IPS-15b (cell line): ENCODE data around the gene RNU1-4.
"Not testable (repeated sequence)": the region's sequence is repeated elsewhere in the genome, so short reads cannot be mapped to it uniquely, and the experiment has no call there.

Experiments used
- H3K27me3 ChIP-seq: one replicate; pipeline ENCODE4 v1.6.1; 2013; ENCODE audit warnings: low read length; ENCODE audit not compliant: control insufficient read depth, insufficient read depth
- H3K36me3 ChIP-seq: one replicate; pipeline ENCODE4 v1.6.1; 2013; ENCODE audit warnings: low read length; ENCODE audit not compliant: control insufficient read depth, insufficient read depth
- H3K4me1 ChIP-seq: one replicate; pipeline ENCODE4 v1.6.1; 2013; ENCODE audit warnings: mild to moderate bottlenecking, low read length; ENCODE audit not compliant: control insufficient read depth, insufficient read depth
- H3K4me3 ChIP-seq: one replicate; pipeline ENCODE4 v1.5.1; 2013; ENCODE audit warnings: low read depth, low read length
- H3K9ac ChIP-seq: one replicate; pipeline ENCODE4 v1.6.1; 2013; ENCODE audit warnings: low read depth, mild to moderate bottlenecking, low read length
- H3K9me3 ChIP-seq: one replicate; pipeline ENCODE4 v1.6.1; 2013; ENCODE audit warnings: mild to moderate bottlenecking, low read length; ENCODE audit not compliant: control insufficient read depth, insufficient read depth

RNU1-4 gene

DNA sequence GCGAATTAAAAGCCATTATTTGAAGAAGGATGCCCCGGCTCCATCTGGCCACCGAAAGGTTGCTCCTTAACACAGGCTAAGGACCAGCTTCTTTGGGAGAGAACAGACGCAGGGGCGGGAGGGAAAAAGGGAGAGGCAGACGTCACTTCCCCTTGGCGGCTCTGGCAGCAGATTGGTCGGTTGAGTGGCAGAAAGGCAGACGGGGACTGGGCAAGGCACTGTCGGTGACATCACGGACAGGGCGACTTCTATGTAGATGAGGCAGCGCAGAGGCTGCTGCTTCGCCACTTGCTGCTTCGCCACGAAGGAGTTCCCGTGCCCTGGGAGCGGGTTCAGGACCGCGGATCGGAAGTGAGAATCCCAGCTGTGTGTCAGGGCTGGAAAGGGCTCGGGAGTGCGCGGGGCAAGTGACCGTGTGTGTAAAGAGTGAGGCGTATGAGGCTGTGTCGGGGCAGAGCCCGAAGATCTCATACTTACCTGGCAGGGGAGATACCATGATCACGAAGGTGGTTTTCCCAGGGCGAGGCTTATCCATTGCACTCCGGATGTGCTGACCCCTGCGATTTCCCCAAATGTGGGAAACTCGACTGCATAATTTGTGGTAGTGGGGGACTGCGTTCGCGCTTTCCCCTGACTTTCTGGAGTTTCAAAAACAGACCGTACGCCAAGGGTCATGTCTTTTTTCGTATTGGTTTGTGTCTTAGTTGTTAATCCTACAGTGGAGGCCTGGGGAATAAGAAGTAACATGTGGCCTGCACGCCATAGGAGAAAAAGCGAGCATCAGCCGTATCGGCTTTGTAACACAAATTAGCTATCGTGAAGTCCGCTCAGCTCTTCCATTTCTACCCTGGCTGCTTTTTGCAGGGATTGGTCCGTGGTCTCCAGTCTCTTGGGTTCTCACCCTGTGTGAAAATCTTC, at the start of gene RNU1-4:
TSS of gene RNU1-4 (plus strand) at position 470 of the 918 bp plus-strand sequence.
- not testable (repeated sequence) for H3K4me1 ChIP-seq, H3K9ac ChIP-seq, H3K4me3 ChIP-seq

GRCh38 chr1:16690971-16691682, 49.2 kb upstream of the RNU1-4 start:
- not testable (repeated sequence) for H3K9me3 ChIP-seq, H3K4me3 ChIP-seq, H3K27me3 ChIP-seq, H3K9ac ChIP-seq, H3K4me1 ChIP-seq, H3K36me3 ChIP-seq

More for the DNA sequence above, at the start of gene RNU1-4:
- not testable (repeated sequence) for H3K9me3 ChIP-seq, H3K36me3 ChIP-seq, H3K27me3 ChIP-seq

DNA sequence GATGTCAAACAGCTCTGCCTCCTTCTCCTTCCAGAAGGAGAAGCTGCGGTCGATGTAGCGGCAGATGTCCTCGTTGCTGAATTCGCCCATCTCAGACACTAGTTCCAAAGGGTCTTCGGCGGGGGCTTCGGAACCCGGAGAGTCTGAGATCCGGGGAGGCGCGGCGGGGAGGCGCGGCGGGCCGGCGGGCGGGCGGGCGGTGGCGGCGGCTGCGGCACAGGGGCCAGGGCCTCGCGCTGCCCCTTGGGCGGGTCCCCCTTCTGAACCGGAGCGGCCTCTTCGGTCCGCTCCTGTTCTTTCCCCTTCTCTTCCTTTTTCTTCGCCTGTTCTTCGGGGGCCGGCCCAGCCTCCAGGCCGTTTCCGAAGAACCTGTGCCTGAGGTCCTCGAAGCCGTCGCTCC, 48.0 kb upstream of the RNU1-4 start:
- not testable (repeated sequence) for H3K9ac ChIP-seq, H3K4me1 ChIP-seq, H3K27me3 ChIP-seq, H3K4me3 ChIP-seq, H3K36me3 ChIP-seq, H3K9me3 ChIP-seq

DNA sequence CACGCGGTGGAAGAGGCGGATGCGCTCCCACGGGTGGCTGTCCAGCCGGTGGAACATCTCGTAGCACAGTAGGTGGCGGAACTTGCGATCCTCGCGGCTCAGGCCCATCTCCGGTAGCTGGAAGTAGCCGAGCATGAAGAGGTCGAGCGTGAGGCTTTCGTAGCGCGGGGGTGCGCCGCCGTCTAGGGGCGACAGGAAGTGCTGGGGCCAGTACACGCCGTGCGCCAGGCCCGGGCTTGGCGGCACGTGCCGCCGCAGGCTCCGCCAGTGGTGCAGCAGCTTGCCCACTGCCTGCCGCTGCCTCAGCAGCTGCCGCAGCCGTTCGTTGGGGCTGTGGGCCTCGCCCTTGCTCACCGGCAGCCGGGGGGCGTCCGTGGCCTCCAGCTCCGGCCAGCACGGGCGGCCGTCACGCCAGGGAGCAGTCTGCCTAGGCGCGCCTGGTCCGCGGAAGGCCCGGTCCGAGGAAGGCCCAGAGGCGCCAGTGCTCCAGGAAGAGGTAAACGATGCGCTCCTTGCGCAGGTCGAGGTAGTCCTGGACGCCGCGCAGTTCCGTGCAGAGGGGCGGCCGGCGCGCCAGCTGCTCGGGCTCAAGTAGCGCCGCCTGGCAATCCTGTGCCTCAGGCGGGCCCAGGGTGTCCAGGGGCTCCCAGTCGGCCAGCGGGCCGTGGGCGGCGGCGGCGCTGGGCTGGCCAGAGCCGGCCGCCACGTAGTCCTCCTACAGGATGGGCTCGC, 47.4 kb upstream of the RNU1-4 start:
- not testable (repeated sequence) for H3K4me1 ChIP-seq, H3K27me3 ChIP-seq, H3K36me3 ChIP-seq, H3K9me3 ChIP-seq, H3K4me3 ChIP-seq, H3K9ac ChIP-seq

DNA sequence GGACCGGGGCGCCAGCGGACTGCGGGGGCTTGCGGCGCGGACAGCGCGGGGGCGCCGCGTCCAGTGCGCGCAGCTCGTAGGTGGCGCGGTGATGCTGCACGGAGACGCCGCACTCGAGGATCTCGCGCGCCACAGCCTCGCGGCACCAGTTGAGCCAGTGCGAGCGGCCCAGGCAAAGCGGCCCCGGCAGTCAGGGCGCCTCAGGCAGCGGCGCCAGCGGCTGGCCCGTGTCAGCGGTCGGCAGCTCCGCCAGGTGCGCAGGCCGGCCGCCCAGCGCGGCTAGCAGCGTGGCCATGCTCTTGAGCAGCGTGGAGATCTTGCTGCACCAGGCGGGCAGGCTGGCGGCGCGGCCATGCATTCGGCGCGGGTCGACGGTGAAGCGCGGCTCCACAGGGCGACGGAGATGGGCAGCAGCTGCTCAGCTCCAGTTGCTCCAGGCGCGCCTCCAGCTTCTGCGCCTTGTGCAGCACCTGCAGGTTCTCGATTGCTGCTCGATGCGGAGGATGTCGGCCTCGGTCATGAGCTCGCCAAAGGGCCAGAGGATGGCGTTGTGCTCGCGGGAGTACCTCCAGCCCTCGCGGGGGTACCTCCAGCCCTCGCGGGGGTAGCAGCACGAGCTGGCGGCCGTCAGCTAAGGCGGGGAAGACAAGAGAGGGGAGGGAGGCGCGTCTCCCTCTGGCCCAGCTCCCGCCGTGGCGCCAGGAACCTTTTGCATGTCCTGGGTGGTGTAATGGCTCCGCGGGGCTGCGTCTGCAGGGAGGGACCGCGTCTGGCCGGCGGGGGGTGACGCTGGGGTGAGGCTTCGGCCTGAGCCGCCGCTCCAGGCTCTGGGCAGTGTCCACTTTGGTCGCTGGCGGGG, 46.6 kb upstream of the RNU1-4 start:
- not testable (repeated sequence) for H3K27me3 ChIP-seq, H3K9me3 ChIP-seq, H3K4me3 ChIP-seq, H3K9ac ChIP-seq, H3K4me1 ChIP-seq, H3K36me3 ChIP-seq

DNA sequence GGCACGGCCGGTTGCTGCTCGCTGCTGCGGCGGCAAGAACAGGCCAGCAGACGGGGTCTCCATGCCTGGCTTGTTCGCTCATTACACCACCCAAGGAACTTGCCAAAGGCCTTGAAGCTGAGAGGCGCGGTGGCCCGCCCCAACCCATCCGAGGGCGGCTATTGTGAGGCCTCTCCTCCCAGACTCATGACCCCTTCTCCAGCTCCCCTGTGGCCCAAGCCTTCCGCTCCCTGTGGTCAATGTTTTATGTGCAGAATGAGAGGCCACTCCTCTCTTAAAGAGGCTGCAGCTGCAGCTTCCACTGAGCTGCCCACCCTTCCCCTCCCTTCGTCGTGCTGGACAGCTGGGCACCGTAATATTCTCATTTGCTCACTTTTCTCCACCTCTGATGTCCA, 46.0 kb upstream of the RNU1-4 start:
- not testable (repeated sequence) for H3K9me3 ChIP-seq, H3K4me3 ChIP-seq, H3K9ac ChIP-seq, H3K27me3 ChIP-seq, H3K36me3 ChIP-seq, H3K4me1 ChIP-seq

DNA sequence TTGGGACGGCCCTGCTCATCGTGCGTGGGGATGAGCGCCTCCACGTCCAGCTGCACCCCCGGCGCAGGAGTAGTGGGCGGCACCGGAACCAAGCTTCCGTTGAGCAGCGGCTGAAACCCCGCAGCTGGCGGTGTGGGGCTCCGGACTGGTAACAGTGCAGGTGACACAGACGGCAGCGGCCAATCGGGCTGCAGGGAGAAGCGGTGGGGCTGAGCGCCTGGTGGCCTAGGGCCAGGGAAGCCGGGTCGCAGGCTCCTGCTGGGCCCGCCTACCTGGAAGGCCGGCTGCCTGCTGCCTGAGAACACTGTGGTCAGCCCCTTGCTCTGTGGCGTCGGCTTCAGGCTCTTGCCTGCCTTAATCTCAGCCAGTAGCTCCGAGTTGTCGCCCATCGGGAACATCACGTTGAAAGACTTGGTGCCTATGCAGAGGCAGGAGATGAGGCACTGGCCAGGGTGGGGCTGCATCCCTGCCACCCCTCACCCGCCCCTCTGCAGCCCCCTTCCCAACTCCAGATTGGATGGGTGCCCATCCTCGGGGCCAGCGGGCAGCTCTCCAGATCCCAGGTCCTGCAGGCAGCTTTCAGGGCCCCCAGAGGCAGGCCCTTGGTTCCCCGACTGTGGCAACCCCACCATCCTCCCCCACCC, 43.7 kb upstream of the RNU1-4 start:
- not testable (repeated sequence) for H3K9ac ChIP-seq, H3K4me1 ChIP-seq, H3K9me3 ChIP-seq, H3K4me3 ChIP-seq, H3K27me3 ChIP-seq, H3K36me3 ChIP-seq

DNA sequence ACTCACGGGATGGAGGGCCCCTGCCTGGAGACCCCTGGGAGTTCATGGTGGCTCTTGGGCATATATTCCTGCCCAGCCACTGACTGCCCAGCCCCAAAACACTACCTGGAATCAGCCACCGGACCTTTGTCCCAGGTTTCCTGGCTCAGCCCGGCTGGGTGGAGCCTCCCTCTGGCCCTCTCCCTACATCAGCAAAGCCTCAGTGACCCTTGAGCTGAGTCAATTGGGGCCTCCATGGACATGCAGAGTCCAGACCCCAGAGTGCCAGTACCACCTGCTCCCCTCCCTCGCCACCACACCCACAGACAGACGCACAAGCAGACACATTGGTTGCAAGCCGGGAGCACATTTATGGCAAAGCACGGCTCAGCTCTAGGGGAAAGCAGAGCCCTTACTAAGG, 43.2 kb upstream of the RNU1-4 start:
- H3K9ac ChIP-seq, H3K4me1 ChIP-seq, H3K36me3 ChIP-seq, H3K4me3 ChIP-seq, H3K27me3 ChIP-seq, H3K9me3 ChIP-seq: not testable (repeated sequence)

- not testable (repeated sequence) for H3K36me3 ChIP-seq, H3K4me1 ChIP-seq, H3K9ac ChIP-seq, H3K9me3 ChIP-seq, H3K4me3 ChIP-seq, H3K27me3 ChIP-seq
Measured at GRCh38 chr1:16699440-16699839, 40.9 kb upstream of the RNU1-4 start.

DNA sequence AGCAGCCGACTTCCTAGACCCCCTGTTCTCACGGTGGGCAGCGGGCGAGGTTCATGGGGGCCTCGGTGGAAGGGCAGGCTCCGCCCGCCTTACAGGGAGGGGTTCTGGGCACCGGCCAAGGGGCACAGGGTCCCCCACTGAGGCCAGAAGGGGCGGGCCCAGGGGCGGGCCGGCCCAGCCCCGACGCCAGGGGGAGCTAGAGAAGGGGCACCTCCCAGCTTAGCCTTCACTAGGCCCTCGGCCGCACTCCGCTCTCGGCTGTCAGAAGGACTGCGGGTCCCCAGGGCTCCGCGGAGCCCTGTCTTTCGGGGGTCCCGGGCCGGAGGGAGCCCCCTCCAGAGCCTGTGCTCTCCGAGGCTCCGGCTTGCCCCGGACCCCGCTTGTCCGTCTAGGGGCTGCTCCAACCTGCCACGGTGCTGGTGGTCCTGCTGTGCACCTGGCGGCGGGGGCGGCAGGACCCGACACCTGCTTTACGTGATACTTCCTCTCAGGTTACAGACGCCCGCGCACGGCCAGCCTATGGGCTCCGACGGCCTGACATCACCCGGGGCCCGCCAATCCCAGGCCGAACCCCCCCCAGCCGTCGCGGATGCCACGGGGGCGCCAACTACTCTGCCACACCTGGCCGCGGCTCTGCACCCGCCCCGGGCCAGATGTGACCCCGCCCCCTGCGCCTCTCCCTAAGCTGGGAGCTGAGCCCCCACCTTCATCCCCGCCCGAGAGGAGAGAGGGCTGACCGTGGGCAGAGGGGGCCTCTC, 40.0 kb upstream of the RNU1-4 start:
- H3K4me3 ChIP-seq, H3K9ac ChIP-seq, H3K36me3 ChIP-seq: not testable (repeated sequence)

More for the DNA sequence above, 40.0 kb upstream of the RNU1-4 start:
- H3K27me3 ChIP-seq, H3K9me3 ChIP-seq, H3K4me1 ChIP-seq: not testable (repeated sequence)
